Activated CD4-positive, CD25-positive, alpha-beta regulatory T cell treated with anti-CD3 and anti-CD28 coated beads, Interleukin-2, amount 50 U/mL, for 72 hours (primary cell): Measurements from ENCODE around the gene UBAP1.
A peak's percentile ranks its signal among the peaks of the same experiment; 100 is the strongest.
"Not testable (repeated sequence)": the region's sequence is repeated elsewhere in the genome, so short reads cannot be mapped to it uniquely, and the experiment has no call there.

Experiments
- DNase-seq: peaks from one replicate; pipeline ENCODE4 v3.0.0; 2021

The UBAP1 gene

GRCh38 chr9:34226144-34226760 is 47.4 kb downstream of the UBAP1 start:
- DNase-seq: not testable (repeated sequence)

GRCh38 chr9:34227445-34227844 is 48.6 kb downstream of the UBAP1 start:
- no peak for DNase-seq

GRCh38 chr9:34230556-34230955 is 51.7 kb downstream of the UBAP1 start:
- DNase-seq: no peak

- DNase-seq: no peak
These were observed 53.4 kb downstream of the UBAP1 start for GRCh38 chr9:34232201-34232600.

GRCh38 chr9:34233672-34234071 is 54.8 kb downstream of the UBAP1 start:
- DNase-seq: no peak

GRCh38 chr9:34237836-34238235 is 59.0 kb downstream of the UBAP1 start:
- DNase-seq: no peak

- no peak for DNase-seq
These were observed 61.2 kb downstream of the UBAP1 start for GRCh38 chr9:34240006-34240405.

GRCh38 chr9:34242830-34243229 is 64.0 kb downstream of the UBAP1 start:
- no peak for DNase-seq

- DNase-seq: not testable (repeated sequence)
These were observed 66.4 kb downstream of the UBAP1 start for GRCh38 chr9:34245212-34245611.

GRCh38 chr9:34246453-34246852 is 67.6 kb downstream of the UBAP1 start:
- no peak for DNase-seq

- not testable (repeated sequence) for DNase-seq
These were observed 68.9 kb downstream of the UBAP1 start for GRCh38 chr9:34247782-34248181.

GRCh38 chr9:34249274-34249673 is 70.4 kb downstream of the UBAP1 start:
- DNase-seq: no peak

- no peak for DNase-seq
These were observed 71.9 kb downstream of the UBAP1 start for GRCh38 chr9:34250721-34251120.

GRCh38 chr9:34252016-34252415 is 73.2 kb downstream of the UBAP1 start:
- no peak for DNase-seq

- peak; percentile 69 for DNase-seq
These were observed 74.0 kb downstream of the UBAP1 start for GRCh38 chr9:34252670-34253459.

GRCh38 chr9:34253460-34253837 is 74.6 kb downstream of the UBAP1 start:
- no peak for DNase-seq

GRCh38 chr9:34254141-34254913 is 75.5 kb downstream of the UBAP1 start:
- DNase-seq: no peak

- no peak for DNase-seq
These were observed 76.4 kb downstream of the UBAP1 start for GRCh38 chr9:34254966-34255825.

GRCh38 chr9:34256104-34256503 is 77.3 kb downstream of the UBAP1 start:
- DNase-seq: no peak

GRCh38 chr9:34256987-34257585 is 78.2 kb downstream of the UBAP1 start:
- DNase-seq: no peak

- no peak for DNase-seq
These were observed 80.5 kb downstream of the UBAP1 start for GRCh38 chr9:34259315-34259714.

GRCh38 chr9:34262971-34263370 is 84.1 kb downstream of the UBAP1 start:
- DNase-seq: no peak
